ENCODE results near the gene ZFYVE28.

The ZFYVE28 gene

DNA sequence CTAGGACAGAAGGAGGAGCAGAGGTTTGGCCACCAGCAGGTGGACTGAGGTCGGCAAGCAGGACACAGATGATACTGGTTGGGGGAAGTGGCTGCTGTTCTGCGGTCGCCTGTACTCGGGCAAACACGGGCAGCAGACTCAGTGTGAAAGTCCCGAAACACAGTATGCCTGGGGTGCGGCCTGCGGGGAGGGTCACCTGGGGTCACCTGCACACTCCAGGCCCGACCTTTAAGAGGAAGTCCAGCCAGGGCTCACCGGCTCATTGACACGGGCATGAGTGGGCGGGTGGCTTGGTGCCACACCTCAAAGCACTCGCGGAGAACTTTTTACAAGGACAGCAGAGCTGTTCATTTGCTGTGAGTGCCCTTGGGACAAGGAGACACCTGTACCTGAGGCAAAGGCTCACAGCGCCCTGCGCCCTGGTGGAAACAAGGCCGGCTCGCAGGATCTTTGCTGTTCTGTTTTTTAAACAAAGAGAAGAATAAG, 85.0 kb downstream of the ZFYVE28 start:
- H3K4me3 ChIP-seq (ENCODE audit: low read depth, low read length), result no peak overlapping the region
- TF ChIP-seq, protein P1, sequence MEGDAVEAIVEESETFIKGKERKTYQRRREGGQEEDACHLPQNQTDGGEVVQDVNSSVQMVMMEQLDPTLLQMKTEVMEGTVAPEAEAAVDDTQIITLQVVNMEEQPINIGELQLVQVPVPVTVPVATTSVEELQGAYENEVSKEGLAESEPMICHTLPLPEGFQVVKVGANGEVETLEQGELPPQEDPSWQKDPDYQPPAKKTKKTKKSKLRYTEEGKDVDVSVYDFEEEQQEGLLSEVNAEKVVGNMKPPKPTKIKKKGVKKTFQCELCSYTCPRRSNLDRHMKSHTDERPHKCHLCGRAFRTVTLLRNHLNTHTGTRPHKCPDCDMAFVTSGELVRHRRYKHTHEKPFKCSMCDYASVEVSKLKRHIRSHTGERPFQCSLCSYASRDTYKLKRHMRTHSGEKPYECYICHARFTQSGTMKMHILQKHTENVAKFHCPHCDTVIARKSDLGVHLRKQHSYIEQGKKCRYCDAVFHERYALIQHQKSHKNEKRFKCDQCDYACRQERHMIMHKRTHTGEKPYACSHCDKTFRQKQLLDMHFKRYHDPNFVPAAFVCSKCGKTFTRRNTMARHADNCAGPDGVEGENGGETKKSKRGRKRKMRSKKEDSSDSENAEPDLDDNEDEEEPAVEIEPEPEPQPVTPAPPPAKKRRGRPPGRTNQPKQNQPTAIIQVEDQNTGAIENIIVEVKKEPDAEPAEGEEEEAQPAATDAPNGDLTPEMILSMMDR (IDR thresholded peaks at IDR 0.05; ENCODE audit: control insufficient read depth, extremely low read depth, insufficient read depth), result no peak
- no peak for DNase-seq (ENCODE audit: low read depth)

DNA sequence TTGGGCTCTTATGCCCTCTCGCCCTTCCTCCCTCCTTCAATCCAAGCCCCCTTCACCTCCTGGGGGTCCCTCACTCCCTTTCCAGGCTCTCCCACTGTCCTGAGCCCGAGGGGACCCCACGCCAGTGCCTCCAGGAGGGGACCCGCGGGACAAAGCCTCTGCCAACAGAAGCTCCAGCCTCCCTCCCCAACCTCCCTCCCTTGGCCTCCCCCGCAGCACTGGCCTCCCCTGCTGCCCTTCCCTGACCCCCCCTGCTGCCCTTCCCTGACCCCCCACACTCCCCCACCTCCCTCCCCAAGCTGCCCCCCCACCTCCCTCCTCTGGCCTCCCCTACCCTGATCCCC, 85.5 kb downstream of the ZFYVE28 start:
- H3K4me3 ChIP-seq (ENCODE audit: low read depth, low read length), result no peak overlapping the region
- TF ChIP-seq, protein P1 (IDR thresholded peaks at IDR 0.05; ENCODE audit: control insufficient read depth, extremely low read depth, insufficient read depth), result no peak
- no peak for DNase-seq (ENCODE audit: low read depth)

DNA sequence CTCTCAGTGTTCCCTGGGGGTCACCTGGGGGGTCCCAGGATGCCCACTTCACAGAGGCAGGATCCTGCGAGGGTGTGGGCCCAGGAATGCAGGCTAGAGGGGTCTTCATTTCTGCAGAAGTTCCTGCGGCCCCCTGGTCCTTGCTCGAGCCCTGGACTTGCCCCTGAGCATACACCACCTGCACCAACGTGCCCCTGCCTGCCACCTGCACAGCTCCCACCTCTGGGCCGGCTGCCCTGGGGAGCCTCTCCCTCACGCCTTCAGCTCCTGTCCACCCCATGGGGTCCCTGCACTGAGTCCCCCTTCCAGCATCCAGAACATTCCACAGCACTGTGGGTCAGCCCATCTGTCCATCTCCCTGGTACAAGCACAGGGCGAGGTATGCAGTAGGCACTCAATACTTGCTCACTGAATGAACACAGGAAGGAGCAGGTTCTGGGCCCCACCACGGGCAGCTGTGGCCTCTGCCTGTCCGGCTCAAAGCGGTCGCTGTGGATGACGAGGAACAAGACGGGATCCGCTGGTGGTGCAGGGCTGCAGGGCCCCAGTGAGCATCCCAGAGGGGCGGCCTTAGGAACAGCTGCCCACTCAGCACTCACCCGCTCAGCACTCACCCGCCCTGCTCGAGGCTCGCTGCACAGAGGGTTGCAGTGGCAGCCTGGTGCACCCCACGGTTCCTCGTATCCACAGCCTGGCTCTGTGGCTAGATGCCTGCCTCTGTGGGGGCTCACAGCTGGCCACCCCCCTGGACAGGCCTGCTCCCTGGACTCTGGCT, 86.1 kb downstream of the ZFYVE28 start:
- TF ChIP-seq, protein P1 (IDR thresholded peaks at IDR 0.05; ENCODE audit: control insufficient read depth, extremely low read depth, insufficient read depth), result no peak
- DNase-seq (ENCODE audit: low read depth), result no peak
- H3K4me3 ChIP-seq (ENCODE audit: low read depth, low read length), result no peak overlapping the region

DNA sequence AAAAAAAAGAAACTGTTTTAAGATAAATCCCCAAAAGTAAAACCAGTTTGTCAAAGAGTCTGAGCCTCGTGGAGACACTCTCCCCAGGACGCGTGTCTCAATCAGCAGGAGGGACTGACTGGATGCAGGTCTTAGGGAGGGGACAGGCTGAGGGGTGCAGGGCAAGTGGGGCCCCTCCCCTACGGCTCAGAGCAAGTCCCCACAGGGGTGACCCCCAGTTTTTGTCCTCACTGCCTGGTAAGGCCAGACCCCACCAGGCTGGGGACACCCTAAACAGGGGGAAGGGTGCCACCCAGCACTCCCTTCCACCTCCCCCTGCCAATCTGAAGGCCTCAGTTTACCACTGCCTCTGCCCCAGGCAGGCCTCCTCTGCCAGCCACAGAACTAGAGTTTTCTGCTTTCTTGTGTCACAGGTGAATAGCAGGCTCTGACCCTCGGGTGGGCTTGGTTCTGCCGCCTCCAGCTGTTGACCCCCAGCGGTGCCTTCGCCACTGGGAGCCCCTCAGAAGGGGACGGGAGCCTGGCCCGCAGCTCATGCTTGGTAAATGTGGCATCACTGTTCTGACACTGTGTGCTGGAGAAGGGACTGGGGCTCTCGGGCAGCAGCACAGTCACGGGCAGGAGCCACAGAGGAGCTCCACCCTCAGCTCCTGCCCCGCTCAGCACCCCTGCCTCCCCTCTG, 86.8 kb downstream of the ZFYVE28 start:
- no peak overlapping the region for H3K4me3 ChIP-seq (ENCODE audit: low read depth, low read length)
- DNase-seq (ENCODE audit: low read depth), result no peak
- TF ChIP-seq, protein P1 (IDR thresholded peaks at IDR 0.05; ENCODE audit: control insufficient read depth, extremely low read depth, insufficient read depth), result no peak

DNA sequence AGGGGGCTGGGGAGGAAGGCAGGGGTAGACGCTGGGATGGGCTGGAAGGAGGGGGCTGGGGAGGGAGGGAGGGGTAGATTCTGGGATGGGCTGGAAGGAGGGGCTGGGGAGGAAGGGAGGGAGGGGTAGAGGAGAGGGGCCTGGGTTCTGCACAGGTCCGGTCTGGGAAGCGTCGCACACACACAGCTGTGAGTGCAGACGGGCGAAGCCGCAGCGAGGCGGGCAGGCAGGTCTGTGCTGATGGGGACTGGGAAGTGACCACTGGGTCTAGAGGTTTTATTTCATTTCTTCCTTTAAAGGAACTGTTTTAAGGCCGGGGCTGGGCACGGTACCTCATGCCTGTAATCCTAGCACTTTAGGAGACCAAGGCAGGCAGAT, 87.4 kb downstream of the ZFYVE28 start:
- TF ChIP-seq, protein P1 (IDR thresholded peaks at IDR 0.05; ENCODE audit: control insufficient read depth, extremely low read depth, insufficient read depth), result no peak
- no peak overlapping the region for H3K4me3 ChIP-seq (ENCODE audit: low read depth, low read length)
- DNase-seq (ENCODE audit: low read depth), result no peak

DNA sequence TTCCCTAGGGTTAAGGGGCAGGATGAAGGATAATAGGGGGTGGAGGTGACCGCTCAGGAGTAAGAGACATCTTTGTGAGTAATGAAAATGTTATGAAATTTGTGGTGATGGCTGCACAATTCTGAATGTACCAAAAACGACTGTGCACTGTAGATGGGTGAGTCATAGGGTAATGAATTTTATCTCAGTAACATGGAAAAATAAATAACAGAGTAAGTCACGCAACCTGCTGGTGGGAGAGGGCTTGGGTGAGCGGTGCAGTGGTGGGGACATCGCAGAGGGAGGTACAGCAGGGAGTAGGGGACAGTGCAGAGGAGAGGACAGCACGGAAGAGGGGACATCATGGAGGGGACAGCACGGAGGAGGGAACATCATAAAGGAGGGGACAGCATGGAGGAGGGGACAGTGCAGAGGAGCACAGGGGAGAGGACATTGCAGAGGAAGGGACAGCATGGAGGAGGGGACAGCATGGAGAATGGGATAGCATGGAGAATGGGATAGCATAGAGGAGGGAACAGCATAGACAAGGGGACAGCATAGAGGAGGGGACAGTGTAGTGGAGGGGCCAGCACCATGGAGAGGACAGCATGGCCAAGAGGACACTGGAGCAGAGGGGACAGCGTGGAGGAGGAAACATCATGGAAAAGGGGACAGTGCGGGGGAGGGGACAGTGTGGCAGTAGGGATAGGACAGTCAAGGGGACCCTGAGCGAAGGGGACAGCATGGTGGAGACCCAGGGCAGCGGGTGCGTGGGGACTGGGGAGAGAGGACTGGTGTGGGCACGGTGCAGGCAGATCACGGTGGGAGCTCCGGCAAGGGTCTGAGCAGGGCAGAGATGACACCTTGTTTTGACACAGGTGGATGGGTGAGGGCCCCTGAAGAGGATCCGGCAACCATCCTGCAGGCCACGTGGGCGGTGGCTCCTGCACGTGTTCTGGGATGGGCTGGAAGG, 88.1 kb downstream of the ZFYVE28 start:
- H3K4me3 ChIP-seq (ENCODE audit: low read depth, low read length), result no peak overlapping the region
- TF ChIP-seq, protein P1 (IDR thresholded peaks at IDR 0.05; ENCODE audit: control insufficient read depth, extremely low read depth, insufficient read depth), result no peak

More for the DNA sequence above, 88.1 kb downstream of the ZFYVE28 start:
- DNase-seq (ENCODE audit: low read depth), result no peak

Measured in LNCaP clone FGC (cell line).